Endometrial microvascular endothelial cells (primary cell): Measurements from ENCODE around the gene OR2V1. TPM values are rescaled to one million over a fixed set of nuclear protein-coding genes. Genes with fewer than 3 reads are reported as not detected.
"Not testable (repeated sequence)": the region's sequence is repeated elsewhere in the genome, so short reads cannot be mapped to it uniquely, and the experiment has no call there.

Source experiments
- in situ Hi-C: cut with HindIII; loops from 2 replicates; pipeline ENCODE4 v1.10.0; 2017; ENCODE audit warnings: low sequenced_read_pairs, low pct_unique_long_range_greater_than_20kb; ENCODE audit errors: inconsistent ontology term
- total RNA-seq: library from RNA; depleted of rRNA; stranded (reverse); fragments of >200 nt; gene quantifications from one replicate; pipeline ENCODE4 v1.2.3, GENCODE V29; 2015; ENCODE audit errors: inconsistent ontology term

OR2V1 gene
- not detected for total RNA-seq

- in situ Hi-C loops = no loop called here
Observed at GRCh38 chr5:181130832-181131496, at the start of gene OR2V1. TSS of gene OR2V1 (minus strand) at chr5:181131169. CDS start at chr5:181125304, 5,865 bp downstream.

- in situ Hi-C loops = not testable (repeated sequence)
Observed at GRCh38 chr5:181177559-181177958, 46.6 kb upstream of the OR2V1 start.

GRCh38 chr5:181176254-181176952, 45.4 kb upstream of the OR2V1 start:
- in situ Hi-C loops = no loop called here

- in situ Hi-C loops = no loop called here
Observed at GRCh38 chr5:181173420-181174342, 42.7 kb upstream of the OR2V1 start.

GRCh38 chr5:181173027-181173419, 42.1 kb upstream of the OR2V1 start:
- in situ Hi-C loops = no loop called here

GRCh38 chr5:181171782-181172181, 40.8 kb upstream of the OR2V1 start:
- in situ Hi-C loops = no loop called here

GRCh38 chr5:181170996-181171395, 40.0 kb upstream of the OR2V1 start:
- in situ Hi-C loops = no loop called here

- in situ Hi-C loops = no loop called here
Observed at GRCh38 chr5:181170237-181170825, 39.4 kb upstream of the OR2V1 start.

- in situ Hi-C loops = not testable (repeated sequence)
Observed at GRCh38 chr5:181169459-181170236, 38.7 kb upstream of the OR2V1 start.

- in situ Hi-C loops = no loop called here
Observed at GRCh38 chr5:181168595-181169118, 37.7 kb upstream of the OR2V1 start.

GRCh38 chr5:181167814-181168488, 37.0 kb upstream of the OR2V1 start:
- in situ Hi-C loops = no loop called here

- in situ Hi-C loops = no loop called here
Observed at GRCh38 chr5:181166812-181167733, 36.1 kb upstream of the OR2V1 start.

- in situ Hi-C loops = no loop called here
Observed at GRCh38 chr5:181164076-181164952, 33.3 kb upstream of the OR2V1 start.

- in situ Hi-C loops = no loop called here
Observed at GRCh38 chr5:181163487-181164075, 32.6 kb upstream of the OR2V1 start.

GRCh38 chr5:181161534-181162175, 30.7 kb upstream of the OR2V1 start:
- in situ Hi-C loops = no loop called here
